ENCODE measurements around the gene TLX2.

DNA sequence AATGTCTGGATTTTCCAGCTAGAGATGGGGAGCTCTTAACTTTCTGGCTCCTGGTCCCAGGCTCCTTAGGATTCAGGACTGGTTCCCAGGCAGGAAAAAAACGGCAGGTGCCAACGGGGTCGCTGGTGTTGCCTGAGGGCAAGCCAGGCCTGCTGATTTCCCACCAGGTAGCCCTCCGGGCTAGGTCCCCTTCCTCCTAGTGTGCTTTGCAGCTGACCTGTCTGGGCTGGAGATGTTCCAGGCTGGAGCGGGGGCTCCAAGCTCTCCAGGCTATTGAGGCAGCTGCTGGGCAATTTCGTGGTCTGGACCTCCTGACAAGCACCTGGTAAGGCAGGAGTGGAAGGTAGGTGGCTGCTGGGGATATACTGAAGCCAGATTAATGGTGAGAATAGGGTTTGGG is 39.8 kb upstream of the TLX2 start:
- TF ChIP-seq, protein P1, sequence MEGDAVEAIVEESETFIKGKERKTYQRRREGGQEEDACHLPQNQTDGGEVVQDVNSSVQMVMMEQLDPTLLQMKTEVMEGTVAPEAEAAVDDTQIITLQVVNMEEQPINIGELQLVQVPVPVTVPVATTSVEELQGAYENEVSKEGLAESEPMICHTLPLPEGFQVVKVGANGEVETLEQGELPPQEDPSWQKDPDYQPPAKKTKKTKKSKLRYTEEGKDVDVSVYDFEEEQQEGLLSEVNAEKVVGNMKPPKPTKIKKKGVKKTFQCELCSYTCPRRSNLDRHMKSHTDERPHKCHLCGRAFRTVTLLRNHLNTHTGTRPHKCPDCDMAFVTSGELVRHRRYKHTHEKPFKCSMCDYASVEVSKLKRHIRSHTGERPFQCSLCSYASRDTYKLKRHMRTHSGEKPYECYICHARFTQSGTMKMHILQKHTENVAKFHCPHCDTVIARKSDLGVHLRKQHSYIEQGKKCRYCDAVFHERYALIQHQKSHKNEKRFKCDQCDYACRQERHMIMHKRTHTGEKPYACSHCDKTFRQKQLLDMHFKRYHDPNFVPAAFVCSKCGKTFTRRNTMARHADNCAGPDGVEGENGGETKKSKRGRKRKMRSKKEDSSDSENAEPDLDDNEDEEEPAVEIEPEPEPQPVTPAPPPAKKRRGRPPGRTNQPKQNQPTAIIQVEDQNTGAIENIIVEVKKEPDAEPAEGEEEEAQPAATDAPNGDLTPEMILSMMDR (IDR thresholded peaks at IDR 0.05; ENCODE audit: insufficient read depth, low read length, poor library complexity, severe bottlenecking): no peak
- TF ChIP-seq EZH2phosphoT487 (conservative IDR thresholded peaks at IDR 0.05; ENCODE audit: low read length): no peak

Data from SU-DHL-6 (cell line).